HCT116 (cell line): ENCODE results near the gene RBFOX2. TPM values are rescaled to one million over a fixed set of nuclear protein-coding genes. Genes with fewer than 3 reads are reported as not detected.

Experiments
- ATAC-seq: fragments of 200-7000 bp; cut with Tn5 transposase; 2 replicates; pipeline ENCODE4 v1.9.1; 2020; ENCODE audit warnings: mild to moderate bottlenecking, moderate library complexity
- BruUV-seq: library from RNA; stranded (reverse); fragments of 400-500 nt; replicated peaks from 2 replicates; lab custom pipeline; 2021; lab: Mats Ljungman, UMichigan
- CTCF ChIA-PET: fragments of 300-600 bp; sonication (Branson Sonifier 250); formaldehyde crosslinking; loops from one replicate; lab custom pipeline; 2021; ENCODE audit warnings: antibody characterized with exemption; lab: Charles Lee
- POLR2A ChIA-PET: fragments of 300-600, 350-600 bp; sonication (Branson Sonifier 250); formaldehyde crosslinking; loops from one replicate; lab custom pipeline; 2021; ENCODE audit warnings: antibody characterized with exemption; lab: Charles Lee
- RAD21 ChIA-PET, 2 experiments: fragments of 300-600 bp; sonication (Branson Sonifier 250); formaldehyde crosslinking; loops; one replicate each; lab custom pipeline; 2023; ENCODE audit warnings: low total read pairs in 2 of 2; ENCODE audit not compliant: uncharacterized antibody in 2 of 2, unreplicated experiment in 2 of 2, low non-redundant PET in 1 of 2; lab: Charles Lee
- DNase-seq: peaks from one replicate; pipeline ENCODE4 v3.0.0-alpha.2; 2010; ENCODE audit warnings: low read depth, low spot score
- H2AFZ ChIP-seq: fragments of 200-600 bp; shearing (Covaris generic), sonication (generic); 2 replicates; pipeline ENCODE4 v1.6.1; 2017; ENCODE audit warnings: low read depth, mixed run types, mixed read lengths, antibody characterized with exemption, low read length; ENCODE audit not compliant: poor library complexity, severe bottlenecking
- H3K27ac ChIP-seq: 2 replicates; pipeline ENCODE4 v1.5.1; 2012; ENCODE audit warnings: low read depth, low read length
- H3K27me3 ChIP-seq: fragments of 200-600 bp; sonication (generic); 2 replicates; pipeline ENCODE4 v1.6.1; 2016; ENCODE audit warnings: mixed run types, low read length, mixed read lengths; ENCODE audit not compliant: insufficient read depth
- H3K36me3 ChIP-seq, 2 experiments: fragments of 200-500 bp in 1 of 2; fragments of 200-600 bp in 1 of 2; sonication (Bioruptor generic) in 1 of 2; sonication (generic) in 1 of 2; 2 replicates each; pipeline versions ENCODE4 v1.5.1 to v1.6.1; 2014 to 2016; ENCODE audit warnings: low read length in 2 of 2, inconsistent platforms in 1 of 2, mixed read lengths in 1 of 2, mixed run types in 1 of 2; ENCODE audit not compliant: insufficient read depth in 2 of 2, control insufficient read depth in 1 of 2
- H3K4me1 ChIP-seq, 2 experiments: fragments of 200-600 bp in 1 of 2; sonication (generic) in 1 of 2; 2 replicates each; pipeline versions ENCODE4 v1.5.1 to v1.6.1; 2012 to 2017; ENCODE audit warnings: low read length in 2 of 2, inconsistent platforms in 1 of 2, mild to moderate bottlenecking in 1 of 2, mixed read lengths in 1 of 2, mixed run types in 1 of 2, moderate library complexity in 1 of 2; ENCODE audit not compliant: insufficient read depth in 2 of 2, control insufficient read depth in 1 of 2
- H3K4me2 ChIP-seq: fragments of 200-600 bp; sonication (generic); 2 replicates; pipeline ENCODE4 v1.6.1; 2017; ENCODE audit warnings: mixed run types, low read length, mixed read lengths
- H3K4me3 ChIP-seq, 2 experiments: fragments of 200-600 bp in 1 of 2; sonication (generic) in 1 of 2; replicated peaks in 1 of 2; 2 replicates each; pipeline ENCODE4 v1.5.1; 2011 to 2016; ENCODE audit warnings: low read length in 2 of 2, control low read depth in 1 of 2, low read depth in 1 of 2, mild to moderate bottlenecking in 1 of 2, mixed read lengths in 1 of 2, mixed run types in 1 of 2
- H3K79me2 ChIP-seq: fragments of 200-600 bp; sonication (generic); 2 replicates; pipeline ENCODE4 v1.6.1; 2017; ENCODE audit warnings: mild to moderate bottlenecking, mixed run types, low read length, moderate library complexity, mixed read lengths; ENCODE audit not compliant: insufficient read depth
- H3K9ac ChIP-seq: fragments of 200-600 bp; sonication (generic); 2 replicates; pipeline ENCODE4 v1.6.1; 2016; ENCODE audit warnings: low read length, mixed read lengths
- H3K9me2 ChIP-seq: fragments of 200-600 bp; sonication (generic), shearing (Covaris generic); 2 replicates; pipeline ENCODE4 v1.6.1; 2017; ENCODE audit warnings: mixed run types, mild to moderate bottlenecking, moderate library complexity; ENCODE audit not compliant: insufficient read depth
- H3K9me3 ChIP-seq, 2 experiments: fragments of 200-500 bp in 1 of 2; fragments of 200-600 bp in 1 of 2; sonication (Bioruptor generic) in 1 of 2; sonication (generic) in 1 of 2; 2 replicates each; pipeline ENCODE4 v1.6.1; 2014 to 2017; ENCODE audit warnings: low read length in 2 of 2, mixed read lengths in 2 of 2, inconsistent platforms in 1 of 2, low read depth in 1 of 2, mild to moderate bottlenecking in 1 of 2, mixed run types in 1 of 2, moderate library complexity in 1 of 2; ENCODE audit not compliant: control insufficient read depth in 1 of 2, insufficient read depth in 1 of 2
- H4K20me1 ChIP-seq: fragments of 200-600 bp; sonication (generic), shearing (Covaris generic); 2 replicates; pipeline ENCODE4 v1.6.1; 2017; ENCODE audit warnings: mixed run types, mild to moderate bottlenecking, moderate library complexity; ENCODE audit not compliant: insufficient read depth
- CBX3 ChIP-seq: IDR thresholded peaks from 2 replicates; pipeline ENCODE4 v1.6.1; 2012; ENCODE audit warnings: low read depth
- CEBPB ChIP-seq: IDR thresholded peaks from 2 replicates; pipeline ENCODE4 v1.6.1; 2012; ENCODE audit warnings: low read depth
- ELF1 ChIP-seq: IDR thresholded peaks from 2 replicates; pipeline ENCODE4 v1.6.1; 2012; ENCODE audit warnings: low read depth, borderline replicate concordance
- MAX ChIP-seq: IDR thresholded peaks from 2 replicates; pipeline ENCODE4 v1.6.1; 2012
- POLR2A ChIP-seq: IDR thresholded peaks from 2 replicates; pipeline ENCODE4 v1.7.0; 2011; ENCODE audit warnings: borderline replicate concordance; ENCODE audit not compliant: insufficient read depth, insufficient read length; ENCODE audit errors: extremely low read depth
- POLR2AphosphoS5 ChIP-seq: IDR thresholded peaks from 2 replicates; pipeline ENCODE4 v1.6.1; 2011; ENCODE audit warnings: mild to moderate bottlenecking, low read depth, low read length, moderate library complexity
- RAD21 ChIP-seq: IDR thresholded peaks from 2 replicates; pipeline ENCODE4 v1.6.1; 2012; ENCODE audit warnings: low read depth, mild to moderate bottlenecking
- REST ChIP-seq: IDR thresholded peaks from 2 replicates; pipeline ENCODE4 v1.6.1; 2012; ENCODE audit warnings: low read depth
- SRF ChIP-seq: IDR thresholded peaks from 2 replicates; pipeline ENCODE4 v1.6.1; 2012; ENCODE audit warnings: low read depth
- TCF7L2 ChIP-seq: IDR thresholded peaks from 2 replicates; pipeline ENCODE4 v1.7.0; 2011; ENCODE audit warnings: borderline replicate concordance, inconsistent platforms; ENCODE audit not compliant: insufficient read depth, insufficient read length; ENCODE audit errors: extremely low read depth
- ZBTB33 ChIP-seq: IDR thresholded peaks from 2 replicates; pipeline ENCODE4 v1.6.1; 2011; ENCODE audit warnings: mild to moderate bottlenecking, low read length, moderate library complexity; ENCODE audit not compliant: insufficient replicate concordance; ENCODE audit errors: extremely low read depth
- ZNF274 ChIP-seq: fragments of 200-500 bp; sonication (Bioruptor generic); IDR thresholded peaks from 2 replicates; pipeline ENCODE4 v1.6.1; 2014; ENCODE audit warnings: mild to moderate bottlenecking, low read depth, low read length, inconsistent platforms
- intact Hi-C: fragments of 100-400 bp; cut with micrococcal nuclease; formaldehyde crosslinking; loops from 2 replicates; pipeline ENCODE4 v1.10.0; 2022
- total RNA-seq: library from RNA; stranded (reverse); gene quantifications from one replicate; pipeline ENCODE4 v1.2.1, GENCODE V29; 2021; ENCODE audit not compliant: unreplicated experiment
- TF ChIP-seq, protein P1 (sequence below), 3 experiments: fragments of 200-600 bp in 1 of 3; sonication (generic) in 1 of 3; IDR thresholded peaks in 2 of 3; conservative IDR thresholded peaks in 1 of 3; 2 replicates each; pipeline ENCODE4 v1.5.1; 2012 to 2017; ENCODE audit warnings: low read depth in 2 of 3, low read length in 2 of 3, antibody characterized with exemption in 1 of 3, borderline replicate concordance in 1 of 3, control low read depth in 1 of 3, mild to moderate bottlenecking in 1 of 3, mixed read lengths in 1 of 3, mixed run types in 1 of 3, moderate library complexity in 1 of 3; ENCODE audit not compliant: insufficient read depth in 1 of 3

Gene RBFOX2
- total RNA-seq, 1 experiment from 2014 or later, result 83.9 TPM

- TF ChIP-seq RAD21 (no peak), POLR2A (no peak), ELF1 (no peak), MAX (no peak), ZNF274 (no peak), POLR2AphosphoS5 (no peak)
- TF ChIP-seq, all 23 proteins: peak for 0
Observed at GRCh38 chr22:35821654-35822053, 207.0 kb downstream of the RBFOX2 start (continued).

DNA sequence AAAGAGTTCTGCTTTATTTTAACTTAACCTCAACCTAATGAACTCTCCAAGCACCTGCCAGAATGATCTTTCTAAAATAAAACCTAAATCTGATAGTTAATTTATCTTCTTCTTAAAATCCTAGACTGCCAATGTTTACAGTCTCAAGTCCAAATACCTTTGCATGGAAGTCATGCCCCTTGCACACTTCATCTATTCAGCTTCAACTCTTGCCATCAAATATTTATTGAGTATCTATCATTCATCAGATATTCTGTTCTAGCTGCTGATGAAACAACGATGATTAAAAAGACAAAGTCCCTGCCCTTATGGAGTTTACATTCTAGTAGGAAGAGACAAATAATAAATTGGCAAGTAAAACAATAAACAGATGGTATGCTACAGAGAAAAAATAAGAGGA, 209.2 kb downstream of the RBFOX2 start:
- H3K4me3 ChIP-seq, result no peak overlapping the region
- H3K9me3 ChIP-seq, result no peaks in the 10 kb centered on the region
- H3K4me1 ChIP-seq, result peaks cover 0 to 4% of the 10 kb centered on the region in 2 experiments; a peak in 1 of 4 replicates
- no peak overlapping the region for H3K4me2 ChIP-seq
- peaks cover 66% of the 10 kb centered on the region for H3K79me2 ChIP-seq
- no peak overlapping the region for H3K27ac ChIP-seq
- H3K27me3 ChIP-seq, result no peaks in the 10 kb centered on the region
- no peaks in the 10 kb centered on the region for H3K9me2 ChIP-seq
- BruUV-seq, result no TSS peak
- ChIA-PET CTCF (no interaction called here), POLR2A (no interaction called here), RAD21 (no interaction called here)
- H4K20me1 ChIP-seq, result no peaks in the 10 kb centered on the region
- H3K36me3 ChIP-seq, result peaks cover 0 to 3% of the 10 kb centered on the region in 2 experiments; a peak in 2 of 4 replicates
- H2AFZ ChIP-seq, result no peak overlapping the region
- TF ChIP-seq, protein P1, sequence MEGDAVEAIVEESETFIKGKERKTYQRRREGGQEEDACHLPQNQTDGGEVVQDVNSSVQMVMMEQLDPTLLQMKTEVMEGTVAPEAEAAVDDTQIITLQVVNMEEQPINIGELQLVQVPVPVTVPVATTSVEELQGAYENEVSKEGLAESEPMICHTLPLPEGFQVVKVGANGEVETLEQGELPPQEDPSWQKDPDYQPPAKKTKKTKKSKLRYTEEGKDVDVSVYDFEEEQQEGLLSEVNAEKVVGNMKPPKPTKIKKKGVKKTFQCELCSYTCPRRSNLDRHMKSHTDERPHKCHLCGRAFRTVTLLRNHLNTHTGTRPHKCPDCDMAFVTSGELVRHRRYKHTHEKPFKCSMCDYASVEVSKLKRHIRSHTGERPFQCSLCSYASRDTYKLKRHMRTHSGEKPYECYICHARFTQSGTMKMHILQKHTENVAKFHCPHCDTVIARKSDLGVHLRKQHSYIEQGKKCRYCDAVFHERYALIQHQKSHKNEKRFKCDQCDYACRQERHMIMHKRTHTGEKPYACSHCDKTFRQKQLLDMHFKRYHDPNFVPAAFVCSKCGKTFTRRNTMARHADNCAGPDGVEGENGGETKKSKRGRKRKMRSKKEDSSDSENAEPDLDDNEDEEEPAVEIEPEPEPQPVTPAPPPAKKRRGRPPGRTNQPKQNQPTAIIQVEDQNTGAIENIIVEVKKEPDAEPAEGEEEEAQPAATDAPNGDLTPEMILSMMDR (IDR thresholded peaks at IDR 0.05 in 2 of 3, conservative IDR thresholded peaks at IDR 0.05 in 1 of 3; ENCODE audit: borderline replicate concordance in 1 of 3, insufficient read depth in 1 of 3, low read depth in 2 of 3, low read length in 2 of 3), result no peak
- TF ChIP-seq RAD21, result no peak
- TF ChIP-seq ELF1, result no peak
- TF ChIP-seq ZBTB33, result no peak
- no peak for TF ChIP-seq SRF
- no peak for TF ChIP-seq CEBPB
- no peak for TF ChIP-seq TCF7L2
- no peak for TF ChIP-seq REST
- no peak for TF ChIP-seq CBX3
- no peak overlapping the region for H3K9ac ChIP-seq
- DNase-seq (no peak), ATAC-seq (no peak)
- intact Hi-C loops, result no loop called here
